ENCODE results near the gene AFF3.

Gene AFF3

DNA sequence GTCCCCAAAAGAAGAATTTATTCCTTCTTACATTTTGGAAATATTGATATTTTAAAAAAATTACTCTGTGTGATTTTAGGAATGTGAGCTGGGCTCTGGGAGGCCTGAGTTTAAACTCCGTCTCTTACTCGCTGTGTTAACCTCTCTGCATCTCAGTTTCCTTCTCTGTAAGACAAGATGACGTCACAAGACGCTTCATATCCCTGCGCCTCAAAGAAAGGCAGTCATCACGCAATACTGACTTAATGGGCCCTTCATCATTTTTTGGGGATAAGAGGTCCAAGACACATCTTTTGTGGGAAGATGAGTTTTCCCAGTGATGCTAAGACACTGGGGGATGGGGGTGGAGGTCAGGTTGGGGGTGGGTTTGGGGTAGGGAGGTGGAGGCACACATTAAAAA lies 320.4 kb downstream of the AFF3 start:
- no peak for DNase-seq (ENCODE audit: low read depth)

DNA sequence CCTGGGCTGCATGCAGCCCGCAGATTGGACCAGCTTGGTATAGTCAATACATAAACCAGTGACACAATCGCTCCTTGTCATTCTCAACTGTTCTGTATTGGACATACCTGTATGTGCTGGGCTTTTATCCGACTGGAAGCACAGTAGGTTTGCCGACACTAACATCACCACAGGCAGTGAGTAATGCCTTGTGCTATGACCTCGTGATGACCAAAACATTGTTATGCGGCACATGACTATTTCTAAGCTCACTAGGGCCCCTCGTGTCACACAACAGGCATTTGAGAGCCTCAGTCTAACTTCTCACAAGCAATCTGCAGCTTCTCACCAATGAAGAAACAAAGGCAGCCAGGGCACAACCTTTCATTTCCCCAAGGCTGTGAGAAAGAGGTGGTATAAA lies 320.8 kb downstream of the AFF3 start:
- DNase-seq (ENCODE audit: low read depth) = no peak

DNA sequence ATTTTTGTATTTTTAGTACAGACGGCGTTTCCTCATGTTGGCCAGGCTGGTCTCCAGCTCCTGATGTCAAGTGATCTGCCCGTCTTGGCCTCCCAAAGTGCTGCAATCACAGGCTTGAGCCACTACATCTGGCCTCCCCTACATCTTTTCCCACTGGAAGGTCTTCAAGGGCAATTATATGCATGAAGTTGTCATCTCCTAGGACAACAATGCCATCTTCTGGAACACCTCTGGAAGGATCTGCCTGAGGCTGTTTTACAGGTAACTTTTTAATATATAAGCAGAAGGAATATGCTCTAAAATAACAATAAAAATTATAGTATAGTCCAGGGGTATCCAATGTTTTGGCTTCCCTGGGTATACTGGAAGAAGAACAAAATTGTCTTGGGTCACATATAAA lies 321.4 kb downstream of the AFF3 start:
- no peak for DNase-seq (ENCODE audit: low read depth)

DNA sequence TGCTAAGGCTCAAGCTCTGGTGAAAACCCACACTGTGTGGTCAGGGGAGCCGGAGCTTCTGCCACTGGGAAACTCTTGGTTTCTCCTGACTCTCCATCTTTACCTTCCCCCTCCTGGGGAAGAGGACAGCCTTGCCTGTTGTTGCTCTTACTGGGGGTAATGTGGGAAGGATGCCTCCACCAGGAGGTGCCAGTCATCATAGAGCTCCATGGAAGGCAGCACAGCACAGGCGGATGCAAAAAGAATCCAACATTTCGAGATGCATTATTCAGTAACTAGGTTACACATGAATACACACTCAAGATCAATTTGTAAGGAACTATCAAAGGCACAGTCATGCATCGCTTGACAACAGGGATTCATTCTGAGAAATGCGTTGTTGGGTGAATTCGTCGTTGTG lies 322.6 kb downstream of the AFF3 start:
- no peak for DNase-seq (ENCODE audit: low read depth)

DNA sequence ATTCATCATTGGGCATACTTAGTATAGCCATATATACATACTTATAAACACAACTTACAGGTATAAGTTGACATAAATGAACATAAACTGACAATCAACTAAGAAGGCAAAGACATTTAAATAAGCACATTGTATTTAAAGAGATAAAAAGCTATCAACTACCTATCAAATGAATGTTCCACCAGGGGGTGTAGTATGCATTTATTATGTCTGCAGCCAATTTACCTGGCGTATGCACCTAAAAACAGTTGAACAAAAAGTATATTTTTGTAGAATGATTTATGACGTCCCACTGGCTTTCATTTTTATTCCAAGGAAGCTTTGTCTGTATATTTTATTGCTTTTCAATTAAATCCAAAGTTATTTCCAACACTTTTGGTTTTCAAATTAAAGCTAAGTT lies 323.5 kb downstream of the AFF3 start:
- DNase-seq (ENCODE audit: low read depth) = no peak

DNA sequence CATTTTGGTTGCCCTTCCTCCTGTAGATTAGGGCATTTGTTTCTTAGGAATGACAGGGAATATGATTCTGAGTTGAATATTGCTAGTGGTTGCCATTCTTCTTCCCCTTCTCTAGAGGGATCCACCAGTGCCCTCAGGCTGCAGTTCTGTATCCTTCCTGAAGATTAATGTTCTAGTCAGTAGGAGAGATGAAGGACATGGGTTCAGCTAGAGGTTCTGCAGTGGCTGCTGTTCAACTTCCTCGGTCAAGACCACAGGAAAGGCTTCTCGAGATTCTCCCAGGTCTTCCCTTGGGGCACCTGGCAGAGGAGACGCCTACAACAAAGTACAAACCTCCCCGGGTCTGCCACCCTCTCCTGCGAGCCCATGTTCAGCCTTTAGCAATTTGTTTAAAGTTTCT lies 325.5 kb downstream of the AFF3 start:
- DNase-seq (ENCODE audit: low read depth) = no peak

DNA sequence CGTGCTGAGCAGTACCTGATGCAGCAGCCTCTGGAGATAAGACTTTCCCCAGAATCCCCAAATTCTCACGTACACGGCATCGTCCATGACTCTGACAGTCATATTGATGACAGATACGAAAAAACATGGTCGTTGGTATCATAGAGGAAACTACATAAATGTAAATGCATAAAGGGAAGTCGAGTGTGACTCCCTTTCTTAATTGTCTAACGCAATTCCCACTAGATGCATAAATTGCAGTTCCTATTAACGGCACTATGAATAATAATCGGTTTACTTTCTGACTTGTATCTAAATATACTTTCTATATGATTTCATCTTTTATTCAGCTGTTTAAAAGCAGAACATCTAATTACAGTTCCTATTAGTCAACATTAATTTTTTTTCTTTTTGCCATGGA lies 330.0 kb downstream of the AFF3 start:
- DNase-seq (ENCODE audit: low read depth) = no peak

DNA sequence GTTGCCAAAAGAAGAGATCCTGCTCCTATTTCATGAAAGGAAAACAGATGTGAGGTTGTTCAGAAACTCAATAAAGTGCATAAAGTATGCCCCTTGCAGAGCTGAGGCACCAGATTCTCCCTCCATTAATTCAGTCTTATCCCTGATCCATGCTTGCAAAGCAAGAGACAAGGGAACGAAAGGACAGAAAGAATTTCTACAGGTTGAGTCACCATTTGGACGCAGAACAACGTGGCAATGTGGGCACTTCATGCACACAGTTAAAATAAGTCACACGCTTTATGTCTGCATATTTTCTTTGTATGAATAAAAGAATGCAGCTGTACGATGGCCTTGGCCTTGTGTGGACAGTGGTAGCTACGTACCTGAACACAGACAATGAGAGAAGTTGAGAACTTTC lies 330.8 kb downstream of the AFF3 start:
- DNase-seq (ENCODE audit: low read depth) = no peak

DNA sequence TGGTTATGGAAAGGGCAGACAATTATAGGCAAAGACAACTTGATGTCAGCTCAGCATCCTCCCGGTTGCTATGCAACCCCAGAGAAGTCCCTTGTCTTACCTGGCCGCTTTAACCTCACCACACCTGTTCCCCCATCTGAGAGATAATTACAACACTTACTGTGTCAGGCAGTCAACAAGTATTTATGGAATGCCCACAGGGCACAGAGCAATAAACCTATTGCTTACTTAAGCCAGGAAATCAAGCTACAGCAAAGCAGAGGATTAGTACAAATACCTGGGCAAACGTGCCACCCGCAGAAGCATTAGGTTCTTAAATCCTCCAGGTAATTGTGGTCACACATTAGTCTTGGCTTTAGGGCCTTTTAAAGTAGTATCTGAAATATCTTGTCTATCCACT lies 332.2 kb downstream of the AFF3 start:
- no peak for DNase-seq (ENCODE audit: low read depth)

DNA sequence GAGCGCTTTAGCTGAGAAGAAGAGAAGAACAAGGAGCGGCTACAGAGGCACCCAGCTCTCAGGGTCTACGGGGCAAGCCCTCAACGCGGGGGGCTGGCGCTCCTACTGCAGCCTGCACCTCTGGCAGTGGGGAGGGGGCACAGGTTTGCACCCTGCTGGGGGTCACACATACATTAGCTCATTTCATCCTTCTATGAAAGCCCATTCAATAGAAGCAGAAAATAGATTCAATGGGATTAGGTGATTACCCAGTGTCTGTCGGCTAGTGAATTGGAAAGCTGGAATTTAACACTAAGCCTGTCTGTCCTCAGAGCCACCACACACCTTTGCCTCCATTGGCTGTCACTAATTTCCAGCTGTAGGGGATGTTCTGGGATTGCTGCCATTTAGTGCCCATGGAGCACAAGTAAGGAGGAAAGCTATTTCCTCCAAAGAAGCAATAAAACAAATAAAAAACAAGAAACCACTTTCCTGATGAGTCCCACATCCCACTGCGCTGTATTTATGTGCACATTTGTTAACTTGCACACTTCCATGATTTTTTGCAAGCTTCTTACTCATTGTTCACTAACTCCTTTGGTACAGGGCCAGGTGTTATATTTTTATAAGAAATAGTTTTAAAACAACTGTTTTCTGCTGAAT lies 333.0 kb downstream of the AFF3 start:
- DNase-seq (ENCODE audit: low read depth) = no peak

DNA sequence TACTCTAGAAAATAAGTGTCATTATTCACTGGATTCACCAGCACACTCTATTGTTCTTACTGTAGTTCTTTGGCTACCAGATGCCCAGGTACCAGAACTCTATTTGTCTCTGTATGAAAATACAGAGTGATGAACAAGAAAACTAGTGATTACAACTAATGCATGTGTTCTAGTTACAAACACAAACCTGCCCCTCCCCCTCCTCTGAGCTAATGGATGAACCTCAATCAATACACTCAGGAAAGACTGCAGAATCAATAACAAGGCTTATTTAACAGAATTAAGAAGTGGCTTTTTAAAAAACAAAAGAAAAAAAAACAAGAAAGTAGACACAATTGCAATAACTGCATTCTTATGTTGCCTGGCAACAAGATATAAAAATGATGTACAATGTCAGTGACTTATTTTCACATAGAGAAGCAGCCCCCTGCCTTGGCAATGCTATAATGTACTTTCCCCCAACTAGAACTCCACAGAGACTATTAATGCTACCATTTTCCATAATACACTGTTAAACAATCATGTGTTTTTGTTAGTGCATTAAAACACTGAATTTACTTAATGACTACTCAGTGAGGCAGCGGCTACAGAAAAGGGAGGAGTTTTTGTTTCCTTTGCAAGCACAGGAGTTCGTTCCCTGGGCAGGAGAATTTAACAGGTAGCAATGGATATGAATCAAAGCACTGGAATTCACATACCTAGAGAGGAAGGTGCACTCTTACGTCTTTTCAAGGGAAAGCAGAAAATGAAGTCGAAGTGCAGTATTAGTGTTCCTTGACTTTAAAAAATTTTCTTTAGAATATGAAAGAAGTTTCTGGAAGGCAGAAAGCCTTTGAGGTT lies 333.8 kb downstream of the AFF3 start:
- DNase-seq (ENCODE audit: low read depth) = no peak

DNA sequence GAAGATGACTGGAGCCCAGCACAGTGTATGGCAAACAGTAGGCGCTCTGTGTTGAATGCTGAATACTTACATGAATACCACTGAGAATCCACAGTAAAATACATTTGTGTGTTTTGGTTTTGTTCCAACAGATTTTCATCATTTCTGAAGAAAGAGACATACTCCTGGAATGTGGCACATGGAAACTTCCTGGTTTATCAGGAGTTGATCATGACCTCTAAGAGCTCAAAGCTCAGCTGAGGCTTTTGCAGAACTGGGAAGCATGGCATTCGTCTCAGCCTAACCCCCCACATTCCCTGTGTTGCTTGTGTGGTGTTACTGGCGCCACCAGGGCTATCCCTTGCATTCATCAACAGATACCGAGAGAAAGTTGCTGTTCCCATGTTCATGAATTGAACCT lies 335.6 kb downstream of the AFF3 start:
- no peak for DNase-seq (ENCODE audit: low read depth)

DNA sequence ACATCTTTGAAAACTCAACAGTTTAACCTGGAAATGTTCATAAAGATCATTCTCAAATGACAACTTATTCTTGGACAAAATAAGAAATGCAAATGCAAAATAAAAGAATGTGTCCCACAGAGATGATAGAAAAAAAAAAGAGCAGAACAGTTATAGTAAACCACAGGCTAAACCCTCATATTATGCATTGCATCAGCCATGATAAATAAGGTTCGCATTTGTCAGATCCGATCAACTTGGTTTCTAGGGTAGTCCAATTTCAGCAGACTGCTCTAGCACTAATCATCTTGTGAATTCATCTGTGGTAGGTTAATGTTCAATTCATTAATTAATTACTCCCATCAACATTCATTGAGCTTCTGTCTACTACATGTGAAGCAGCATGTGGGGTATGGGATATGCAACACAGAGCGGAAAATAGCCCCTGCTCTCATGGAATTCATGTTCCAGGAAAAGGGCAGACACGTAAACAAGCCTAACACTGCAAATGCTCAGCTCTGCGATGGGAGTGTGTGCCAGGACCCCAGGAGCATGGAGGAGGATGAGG lies 336.4 kb downstream of the AFF3 start:
- DNase-seq (ENCODE audit: low read depth) = no peak

DNA sequence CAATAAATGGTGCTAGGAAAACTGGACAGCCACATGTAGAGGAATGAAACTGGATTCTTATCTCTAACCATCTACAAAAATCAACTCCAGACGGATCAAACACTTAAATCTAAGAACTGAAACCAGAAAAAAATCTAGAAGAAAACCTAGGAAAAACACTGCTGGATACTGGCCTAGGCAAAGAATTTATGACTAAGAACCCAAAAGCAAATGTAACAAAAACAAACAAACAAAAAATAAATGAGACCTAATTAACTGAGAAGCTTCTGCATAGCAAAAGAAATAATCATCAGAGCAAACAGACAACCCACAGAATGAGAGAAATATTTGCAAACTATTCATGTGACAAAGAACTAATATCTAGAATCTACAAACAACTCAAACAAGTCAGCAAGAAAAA lies 338.5 kb downstream of the AFF3 start:
- DNase-seq (ENCODE audit: low read depth) = no peak

DNA sequence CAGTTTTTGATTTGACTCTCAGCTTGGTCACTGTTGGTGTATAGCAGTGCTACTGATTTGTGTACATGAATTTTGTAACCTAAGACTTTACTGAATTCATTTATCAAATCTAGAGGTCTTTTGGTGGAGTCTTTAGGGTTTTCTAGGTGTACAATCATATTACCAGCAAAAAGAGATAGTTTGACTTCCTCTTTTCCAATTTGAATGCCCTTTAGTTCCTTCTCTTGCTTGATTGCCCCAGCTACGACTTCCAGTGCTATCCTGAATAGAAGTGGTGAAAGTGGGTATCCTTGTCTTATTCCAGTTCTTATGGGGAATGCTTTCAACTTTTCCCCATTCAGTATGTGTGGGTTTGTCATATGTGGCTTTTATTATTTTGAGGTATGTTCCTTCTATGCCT lies 339.7 kb downstream of the AFF3 start:
- no peak for DNase-seq (ENCODE audit: low read depth)

DNA sequence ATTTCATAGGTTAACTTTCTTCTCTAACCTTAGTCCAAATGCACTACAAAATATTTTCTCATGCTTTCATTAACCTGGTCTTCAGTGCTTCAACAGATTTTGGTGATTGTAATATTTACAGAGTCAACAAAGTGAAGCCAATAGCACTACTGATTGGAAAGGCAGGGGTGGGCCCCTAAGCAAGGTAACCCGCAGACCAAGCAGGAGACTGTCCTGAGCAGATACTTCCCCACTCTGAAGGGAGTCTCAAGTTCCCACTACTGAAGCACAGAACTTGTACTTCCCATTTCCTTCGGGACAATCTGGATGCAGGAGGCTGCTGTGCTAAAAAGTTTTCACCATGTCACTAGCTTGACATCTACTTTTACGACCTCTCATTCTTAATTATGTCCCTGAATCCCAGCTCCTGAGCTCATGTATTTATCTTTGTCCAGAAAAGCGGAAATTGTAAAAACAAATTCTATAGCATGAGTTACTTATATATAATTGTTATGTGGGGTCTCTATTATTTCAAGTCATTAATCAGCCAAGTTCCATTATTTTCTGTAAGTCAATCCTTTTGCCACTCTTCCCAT lies 341.0 kb downstream of the AFF3 start:
- no peak for DNase-seq (ENCODE audit: low read depth)

DNA sequence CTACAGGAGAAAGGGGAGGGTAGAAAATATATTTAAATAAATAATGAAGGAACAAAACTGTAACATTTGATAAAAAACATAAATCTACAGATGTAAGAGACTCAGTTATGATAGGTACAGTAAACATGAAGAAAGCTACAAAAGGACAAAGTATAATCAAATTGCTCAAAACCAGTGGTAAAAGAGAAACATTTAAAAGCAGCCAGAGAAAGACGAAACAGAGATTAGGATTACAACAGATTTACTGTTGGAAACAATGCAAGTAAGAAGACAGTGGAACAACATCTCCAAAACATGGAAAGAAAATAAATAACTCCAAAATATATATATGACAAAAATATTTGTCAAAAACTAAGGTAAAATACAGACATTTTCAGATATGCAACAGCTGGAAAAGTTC lies 344.9 kb downstream of the AFF3 start:
- no peak for DNase-seq (ENCODE audit: low read depth)

DNA sequence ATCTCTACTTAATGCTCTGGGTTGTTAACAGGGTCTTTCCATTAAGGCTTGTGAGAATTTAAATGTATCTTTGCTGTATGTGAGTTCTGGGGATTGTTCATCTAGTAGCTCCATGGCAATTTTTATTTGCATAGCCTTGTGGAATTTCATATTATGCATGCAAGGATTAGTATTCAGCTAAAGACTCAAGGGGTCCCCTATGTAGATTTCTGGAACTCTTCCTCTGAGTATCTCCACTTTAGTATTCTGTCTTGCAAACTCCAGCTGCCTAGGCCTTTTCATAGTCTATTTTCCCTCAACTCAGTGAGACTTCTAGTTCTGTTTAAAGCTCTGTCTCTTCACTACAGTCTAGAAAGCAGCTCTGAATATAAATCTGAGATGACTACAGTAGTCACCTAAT lies 348.0 kb downstream of the AFF3 start:
- DNase-seq (ENCODE audit: low read depth) = no peak

DNA sequence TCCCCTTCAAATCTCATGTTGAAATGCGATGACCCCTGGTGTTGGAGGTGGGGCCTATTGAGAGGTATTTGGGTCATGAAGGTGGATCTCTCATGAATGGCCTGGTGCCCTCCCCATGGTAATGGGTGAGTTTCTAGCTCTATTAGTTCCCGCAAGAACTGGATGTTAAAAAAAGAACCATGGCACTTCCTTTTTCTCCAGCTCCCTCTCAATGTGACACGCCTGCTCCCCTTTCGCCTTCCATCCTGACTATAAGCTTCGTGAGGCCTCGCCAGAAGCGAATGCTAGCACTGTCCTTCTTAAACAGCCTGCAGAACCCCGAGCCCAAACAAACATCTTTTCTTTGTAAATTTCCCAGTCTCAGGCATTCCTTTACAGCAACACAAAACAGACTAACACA lies 349.4 kb downstream of the AFF3 start:
- no peak for DNase-seq (ENCODE audit: low read depth)

DNA sequence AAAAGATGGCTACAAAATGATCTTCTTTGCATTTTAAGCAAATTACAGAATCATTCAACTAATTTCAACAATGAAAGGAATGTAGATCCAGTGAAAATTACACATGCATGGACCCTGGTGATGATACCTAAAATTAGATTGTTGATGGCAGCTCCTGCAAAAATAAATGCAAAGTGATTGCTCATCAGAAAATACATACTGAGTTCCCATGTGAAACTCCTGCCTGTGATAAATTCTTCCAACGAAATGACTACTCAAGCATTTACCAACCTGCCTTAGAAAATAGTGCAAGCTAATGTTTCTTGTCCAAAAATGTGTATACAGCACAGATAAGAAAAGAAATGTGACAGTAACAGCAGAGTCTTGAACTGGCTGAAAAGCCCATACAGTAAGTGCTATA lies 352.5 kb downstream of the AFF3 start:
- DNase-seq (ENCODE audit: low read depth) = no peak

DNA sequence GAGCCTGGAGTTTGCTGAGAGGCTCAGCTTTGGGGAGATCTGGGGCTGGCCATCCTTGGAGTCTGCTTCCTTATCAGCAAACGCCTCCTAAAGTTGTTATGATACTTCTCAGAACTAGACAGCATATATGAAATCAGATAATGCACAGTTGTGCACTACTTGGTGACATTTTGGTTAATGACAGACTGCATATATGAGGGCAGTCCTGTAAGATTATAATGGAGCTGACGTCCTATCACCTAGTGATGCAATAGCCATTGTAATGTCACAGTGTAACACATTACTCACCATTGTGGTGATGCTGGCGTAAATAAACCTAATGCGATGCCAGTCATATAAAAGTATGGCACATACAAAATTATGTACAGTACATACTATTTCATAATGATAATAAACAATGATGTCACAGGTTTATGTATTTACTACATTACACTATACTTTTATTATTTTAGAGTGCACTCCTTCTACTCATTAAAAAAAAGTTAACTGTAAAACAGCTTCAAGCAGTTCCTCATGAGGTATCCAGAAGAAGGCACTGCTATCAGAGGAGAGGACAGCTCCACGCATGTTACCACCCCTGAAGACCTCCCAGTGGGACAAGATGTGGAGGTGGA lies 354.5 kb downstream of the AFF3 start:
- DNase-seq (ENCODE audit: low read depth) = no peak

DNA sequence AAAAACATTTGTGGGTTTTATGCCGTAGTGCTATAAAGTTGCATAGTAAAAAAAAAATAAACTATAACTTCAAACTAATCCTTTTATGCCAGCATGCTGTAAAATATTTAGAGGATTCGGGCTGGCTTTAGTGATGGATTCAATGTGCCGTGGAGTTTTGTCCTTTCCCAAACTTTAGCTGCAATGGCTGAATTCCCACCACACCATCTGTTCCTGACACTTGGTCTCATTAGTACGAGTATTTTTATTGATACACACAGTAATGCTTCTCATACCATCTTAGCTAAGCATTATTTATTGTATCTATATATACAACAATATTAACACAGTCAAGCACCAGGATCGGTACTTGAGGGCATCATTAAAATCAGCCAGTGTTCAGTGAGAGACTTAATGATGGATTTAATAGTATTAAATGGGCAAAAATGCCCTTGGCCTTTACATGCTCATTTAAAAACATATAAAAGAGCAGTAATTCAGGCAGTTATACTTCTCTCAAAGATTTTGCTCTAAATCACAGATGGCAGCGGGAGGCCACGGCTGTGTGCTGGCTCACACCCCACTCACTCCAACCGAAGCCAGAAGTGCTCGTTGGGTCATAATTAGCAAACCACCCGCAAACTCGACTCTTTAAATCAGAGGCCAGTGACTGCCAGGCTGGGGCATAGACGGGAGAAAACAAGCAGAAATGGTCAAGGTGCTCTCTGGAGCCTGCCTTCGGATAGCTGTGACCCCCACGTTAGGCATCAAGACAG lies 355.6 kb downstream of the AFF3 start:
- DNase-seq (ENCODE audit: low read depth) = no peak

Measured in GM04504 (cell line).